Natural killer cell (primary cell): Measurements from ENCODE around the gene PMFBP1. TPM values are rescaled to one million over a fixed set of nuclear protein-coding genes. Genes with fewer than 3 reads are reported as not detected.
A peak's percentile ranks its signal among the peaks of the same experiment; 100 is the strongest.

Experiments
- ATAC-seq, 3 donors: fragments of 150-1000 bp in 2 of 3; fragments of 200-7000 bp in 1 of 3; cut with Tn5 transposase; 1 replicate in 1 of 3; 2 replicates in 2 of 3; pipeline ENCODE4 v1.10.0; 2021; ENCODE audit warnings: mild to moderate bottlenecking in 2 of 3, moderate library complexity in 2 of 3
- DNase-seq, 2 donors: peaks; one replicate each; pipeline versions ENCODE4 v3.0.0 to v3.0.0-alpha.2; 2013 to 2021; ENCODE audit warnings: mixed read lengths in 1 of 2
- H3K27ac ChIP-seq: one replicate; pipeline ENCODE4 v1.5.1; 2013; ENCODE audit warnings: mild to moderate bottlenecking, low read length
- H3K27me3 ChIP-seq: one replicate; pipeline ENCODE4 v1.6.1; 2013; ENCODE audit warnings: low read length; ENCODE audit not compliant: control insufficient read depth, insufficient read depth
- H3K36me3 ChIP-seq: one replicate; pipeline ENCODE4 v1.6.1; 2013; ENCODE audit warnings: low read length; ENCODE audit not compliant: control insufficient read depth, insufficient read depth
- H3K4me1 ChIP-seq: one replicate; pipeline ENCODE4 v1.6.1; 2013; ENCODE audit warnings: low read length; ENCODE audit not compliant: control insufficient read depth, insufficient read depth
- H3K4me3 ChIP-seq: one replicate; pipeline ENCODE4 v1.5.1; 2013; ENCODE audit warnings: low read length
- H3K9me3 ChIP-seq: one replicate; pipeline ENCODE4 v1.6.1; 2013; ENCODE audit warnings: low read length; ENCODE audit not compliant: control insufficient read depth, insufficient read depth
- H3K27ac Mint-ChIP-seq, 2 donors: one replicate each; pipeline ENCODE4 v1.8.0; 2022; ENCODE audit warnings: mild to moderate bottlenecking in 2 of 2, mixed read lengths in 2 of 2, moderate library complexity in 1 of 2
- H3K27me3 Mint-ChIP-seq, 2 donors: one replicate each; pipeline ENCODE4 v1.8.0; 2022; ENCODE audit warnings: low read depth in 2 of 2, mixed read lengths in 2 of 2
- H3K36me3 Mint-ChIP-seq: one replicate; pipeline ENCODE4 v1.8.0; 2022; ENCODE audit warnings: mixed read lengths
- H3K4me1 Mint-ChIP-seq, 2 donors: one replicate each; pipeline ENCODE4 v1.8.0; 2022; ENCODE audit warnings: mixed read lengths in 2 of 2
- H3K4me3 Mint-ChIP-seq: one replicate; pipeline ENCODE4 v1.8.0; 2022; ENCODE audit warnings: mild to moderate bottlenecking, moderate library complexity, mixed read lengths
- H3K9me3 Mint-ChIP-seq, 2 donors: one replicate each; pipeline ENCODE4 v1.8.0; 2022; ENCODE audit warnings: mixed read lengths in 2 of 2
- WGBS: methylation state at CpG from one replicate; pipeline ENCODE4 v1.1.7; 2013; ENCODE audit warnings: missing lambda C conversion rate; ENCODE audit not compliant: insufficient coverage; 5-methylcytosine and 5-hydroxymethylcytosine counted together
- intact Hi-C: fragments of 100-400 bp; cut with micrococcal nuclease; formaldehyde crosslinking; loops from one replicate; pipeline ENCODE4 v1.14.2; 2022
- total RNA-seq, 4 donors: library from RNA; stranded (reverse); fragments of 120-200 nt in 1 of 4; gene quantifications; one replicate each; pipeline versions ENCODE4 v1.2.3 to v1.2.4, GENCODE V29; 2013 to 2022
- TF ChIP-seq, protein P1 (sequence below): fragments of 200-600 bp; IDR thresholded peaks from one replicate; pipeline ENCODE4 v1.8.0; 2022; ENCODE audit warnings: antibody characterized with exemption

Gene PMFBP1
- total RNA-seq, 3 donors from 2014 or later (not counting 1 experiment from before 2014, with no cell fraction given) = 0.68 to 1.2 (median 0.99) TPM

DNA sequence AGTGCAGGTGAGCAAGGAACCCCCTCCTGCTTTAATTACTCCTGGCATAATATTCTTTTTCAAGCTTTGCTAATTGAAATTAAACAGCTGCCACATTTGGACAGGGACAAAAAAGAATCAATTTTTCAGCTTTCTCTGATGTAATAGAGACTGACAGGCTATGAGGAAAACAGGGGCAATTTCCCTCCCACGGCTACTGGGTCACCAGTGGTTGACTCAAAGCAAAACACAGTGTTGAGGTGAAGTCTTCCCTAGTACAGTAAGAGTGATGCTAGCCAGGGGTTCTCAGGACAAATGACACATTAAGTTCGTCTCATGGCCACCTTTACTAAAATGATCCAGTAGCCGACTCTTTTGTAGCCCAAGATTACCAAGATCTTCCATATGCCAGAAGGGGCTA, 38.6 kb upstream of the PMFBP1 start:
- Histone ChIP-seq H3K27me3 (no peaks in the 10 kb centered on the region), H3K9me3 (no peaks in the 10 kb centered on the region), H3K36me3 (no peaks in the 10 kb centered on the region), H3K4me3 (no peak overlapping the region), H3K27ac (no peak overlapping the region), H3K4me1 (no peaks in the 10 kb centered on the region)
- Mint-ChIP-seq H3K9me3 (peaks cover 2 to 8% of the 10 kb centered on the region in 2 donors), H3K27me3 (peaks cover 0 to 8% of the 10 kb centered on the region in 2 donors), H3K4me1 (no peaks in the 10 kb centered on the region), H3K4me3 (no peak overlapping the region), H3K36me3 (no peaks in the 10 kb centered on the region), H3K27ac (no peak overlapping the region)
- no peak for DNase-seq
- intact Hi-C loops = no loop called here
- 93% methylated on average over 3 of the region's 3 CpGs for WGBS
- ATAC-seq = no peak
- TF ChIP-seq, protein P1, sequence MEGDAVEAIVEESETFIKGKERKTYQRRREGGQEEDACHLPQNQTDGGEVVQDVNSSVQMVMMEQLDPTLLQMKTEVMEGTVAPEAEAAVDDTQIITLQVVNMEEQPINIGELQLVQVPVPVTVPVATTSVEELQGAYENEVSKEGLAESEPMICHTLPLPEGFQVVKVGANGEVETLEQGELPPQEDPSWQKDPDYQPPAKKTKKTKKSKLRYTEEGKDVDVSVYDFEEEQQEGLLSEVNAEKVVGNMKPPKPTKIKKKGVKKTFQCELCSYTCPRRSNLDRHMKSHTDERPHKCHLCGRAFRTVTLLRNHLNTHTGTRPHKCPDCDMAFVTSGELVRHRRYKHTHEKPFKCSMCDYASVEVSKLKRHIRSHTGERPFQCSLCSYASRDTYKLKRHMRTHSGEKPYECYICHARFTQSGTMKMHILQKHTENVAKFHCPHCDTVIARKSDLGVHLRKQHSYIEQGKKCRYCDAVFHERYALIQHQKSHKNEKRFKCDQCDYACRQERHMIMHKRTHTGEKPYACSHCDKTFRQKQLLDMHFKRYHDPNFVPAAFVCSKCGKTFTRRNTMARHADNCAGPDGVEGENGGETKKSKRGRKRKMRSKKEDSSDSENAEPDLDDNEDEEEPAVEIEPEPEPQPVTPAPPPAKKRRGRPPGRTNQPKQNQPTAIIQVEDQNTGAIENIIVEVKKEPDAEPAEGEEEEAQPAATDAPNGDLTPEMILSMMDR = no peak

DNA sequence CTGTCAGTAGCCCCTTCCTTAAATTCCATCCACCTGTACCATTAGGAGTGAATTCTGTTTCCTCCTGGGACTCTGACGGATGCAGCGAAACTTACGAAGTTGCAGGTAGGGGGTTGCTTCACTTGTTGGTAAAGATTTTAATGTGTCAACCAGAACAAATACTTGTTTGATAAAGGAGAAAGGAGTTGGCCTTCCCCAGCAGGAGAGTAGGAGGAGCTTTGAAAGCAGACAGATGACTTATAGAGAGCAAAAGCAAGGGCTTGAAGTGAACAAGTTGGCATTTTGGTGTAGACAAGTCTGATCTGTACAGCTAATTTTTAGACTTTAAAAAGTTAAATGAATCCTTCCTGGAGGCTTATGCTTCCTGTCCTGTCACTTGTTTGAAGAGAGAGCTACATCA, 38.1 kb upstream of the PMFBP1 start:
- H3K4me3 Mint-ChIP-seq = no peak overlapping the region
- H3K36me3 ChIP-seq = no peaks in the 10 kb centered on the region
- no peaks in the 10 kb centered on the region for H3K27me3 ChIP-seq
- H3K4me3 ChIP-seq = no peak overlapping the region
- no peaks in the 10 kb centered on the region for H3K36me3 Mint-ChIP-seq
- ATAC-seq = no peak
- H3K27me3 Mint-ChIP-seq = peaks cover 0 to 6% of the 10 kb centered on the region in 2 donors
- H3K27ac ChIP-seq = no peak overlapping the region
- peaks cover under 1 to 6% of the 10 kb centered on the region in 2 donors for H3K9me3 Mint-ChIP-seq
- no peaks in the 10 kb centered on the region for H3K4me1 ChIP-seq
- H3K9me3 ChIP-seq = no peaks in the 10 kb centered on the region
- TF ChIP-seq, protein P1 = no peak
- H3K27ac Mint-ChIP-seq = no peak overlapping the region
- no peak for DNase-seq
- 100% methylated on average over 3 of the region's 3 CpGs for WGBS
- intact Hi-C loops = no loop called here
- no peaks in the 10 kb centered on the region for H3K4me1 Mint-ChIP-seq

DNA sequence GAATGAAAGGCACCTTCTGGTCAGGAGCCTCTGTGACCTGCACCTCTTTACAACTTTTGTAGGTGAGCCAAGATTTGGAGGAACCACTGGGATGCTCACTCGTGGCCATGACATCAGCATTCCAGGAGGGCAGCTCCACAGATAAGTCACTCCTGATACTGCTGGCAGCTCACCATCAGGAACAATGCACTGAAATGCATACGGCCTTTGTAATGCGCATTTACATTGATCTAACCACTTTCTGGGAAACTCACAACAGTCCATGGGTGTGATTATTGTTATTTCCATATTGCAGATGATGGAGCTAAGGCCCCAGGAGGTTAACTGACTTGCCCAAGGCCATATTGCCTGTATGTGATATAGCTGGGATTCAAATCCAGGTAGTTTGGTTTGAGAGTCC, 34.3 kb upstream of the PMFBP1 start:
- Mint-ChIP-seq H3K4me1 (peaks cover 18 to 20% of the 10 kb centered on the region in 2 donors), H3K36me3 (no peaks in the 10 kb centered on the region), H3K27me3 (no peaks in the 10 kb centered on the region), H3K9me3 (no peaks in the 10 kb centered on the region), H3K4me3 (no peak overlapping the region), H3K27ac (no peak overlapping the region)
- intact Hi-C loops = no loop called here
- Histone ChIP-seq H3K27me3 (no peaks in the 10 kb centered on the region), H3K36me3 (no peaks in the 10 kb centered on the region), H3K9me3 (no peaks in the 10 kb centered on the region), H3K27ac (no peak overlapping the region), H3K4me3 (no peak overlapping the region), H3K4me1 (peaks cover 14% of the 10 kb centered on the region)
- TF ChIP-seq, protein P1 = no peak
- DNase-seq (no peak), ATAC-seq (no peak)
- 88% methylated on average over 3 of the region's 3 CpGs for WGBS

DNA sequence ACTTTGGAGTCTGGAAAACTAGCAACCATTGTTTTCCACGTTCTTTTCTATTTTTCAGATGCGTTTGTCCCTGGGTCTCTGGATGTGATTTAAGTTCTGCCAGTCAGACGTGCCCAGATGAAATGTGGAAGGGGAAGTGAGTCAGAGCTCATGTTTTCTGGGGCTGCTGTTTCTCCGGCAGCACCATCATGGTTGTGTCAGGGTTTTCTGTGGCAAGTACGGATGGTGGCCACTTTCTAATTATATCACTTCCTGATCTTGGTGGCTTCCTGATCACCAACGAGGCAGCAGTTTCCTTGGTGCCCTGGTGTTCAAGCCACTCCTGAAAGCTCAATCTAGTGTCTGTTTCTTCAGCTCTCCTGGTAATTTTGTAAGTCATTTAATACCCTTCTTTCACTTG, 31.4 kb upstream of the PMFBP1 start:
- Mint-ChIP-seq H3K36me3 (no peaks in the 10 kb centered on the region), H3K9me3 (no peaks in the 10 kb centered on the region), H3K4me1 (peaks cover 18 to 20% of the 10 kb centered on the region in 2 donors), H3K27me3 (no peaks in the 10 kb centered on the region), H3K27ac (peak overlapping the region; percentile 48 to 84), H3K4me3 (peak overlapping the region; percentile 67)
- no peak overlapping the region for H3K4me3 ChIP-seq
- TF ChIP-seq, protein P1 = no peak
- peaks cover 14% of the 10 kb centered on the region for H3K4me1 ChIP-seq
- H3K27me3 ChIP-seq = no peaks in the 10 kb centered on the region
- H3K9me3 ChIP-seq = no peaks in the 10 kb centered on the region
- no peaks in the 10 kb centered on the region for H3K36me3 ChIP-seq
- DNase-seq (peak in 1 of 2 donors; percentile 10), ATAC-seq (peak in 2 of 3 donors; percentile 64 to 73)
- WGBS = 2% methylated on average over 6 of the region's 6 CpGs
- H3K27ac ChIP-seq = peak overlapping the region; percentile 59
- intact Hi-C loops = no loop called here
